Measurements from ENCODE around the gene SUPT6H. TPM values are rescaled to one million over a fixed set of nuclear protein-coding genes. Genes with fewer than 3 reads are reported as not detected.
"Not testable (repeated sequence)": the region's sequence is repeated elsewhere in the genome, so short reads cannot be mapped to it uniquely, and the experiment has no call there.

Gene SUPT6H
- total RNA-seq, 2 experiments from 2014 or later = 80.6 to 85.8 TPM

DNA sequence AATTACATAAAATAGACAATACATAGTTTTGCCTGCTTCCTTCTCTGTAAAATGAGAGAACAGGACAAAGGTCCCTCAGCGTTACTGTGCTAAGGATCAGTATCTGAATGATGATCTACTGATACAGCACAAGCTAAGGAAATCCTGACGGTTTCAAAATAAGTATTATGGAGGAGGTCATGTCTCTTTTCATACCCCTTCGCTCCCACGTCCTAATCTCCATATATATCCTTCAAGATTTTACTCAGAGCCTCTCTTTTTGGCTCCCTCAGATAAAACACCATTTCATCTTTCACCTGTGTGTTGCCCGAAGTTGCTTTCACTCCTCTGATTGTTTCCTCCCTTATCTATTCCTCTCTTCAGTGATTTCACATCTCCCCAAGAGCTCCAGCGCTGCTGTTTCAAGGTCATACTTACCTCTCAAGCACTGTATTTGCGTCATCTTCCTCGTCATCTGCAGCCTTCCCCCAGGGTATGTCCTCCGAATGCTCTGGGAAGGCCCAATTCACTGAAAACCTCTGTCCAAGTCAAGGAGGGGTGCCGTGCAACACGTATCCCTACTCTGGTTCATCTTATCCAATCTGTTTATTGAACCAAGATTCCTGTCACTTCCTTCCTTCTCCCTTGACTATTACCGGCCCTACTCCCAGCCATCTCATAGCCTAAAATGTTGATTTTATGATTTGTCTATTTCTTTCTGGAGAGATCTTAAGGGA is 15.8 kb upstream of the SUPT6H start:
- H3K4me1 Mint-ChIP-seq = peaks cover 35% of the 10 kb centered on the region
- peak overlapping the region; percentile 95 for H3K4me3 Mint-ChIP-seq
- H3K27ac Mint-ChIP-seq = peak overlapping the region; percentile 86
- ChIA-PET POLR2A (interaction anchor here (0.6 to 1.7 kb wide), 5 partner anchors 11 to 83 kb away, joined by 3 to 23 read pairs (median 6); partner anchors contain the start of genes NEK8, SDF2 and SUPT6H), CTCF (interaction anchor here (0.6 to 8.1 kb wide), 38 partner anchors 8 to 1327 kb away, joined by 3 to 125 read pairs (median 4); partner anchors contain the start of genes MYO18A, NEK8, PIGS and PROCA1)
- DNase-seq (peak; percentile 18), ATAC-seq (no peak)
- no peaks in the 10 kb centered on the region for H3K9me3 Mint-ChIP-seq (ENCODE audit: low read depth)
- H3K27me3 Mint-ChIP-seq = no peaks in the 10 kb centered on the region
- intact Hi-C loops (cut with DNase I, micrococcal nuclease) = loop anchor here (5.0 to 10.0 kb wide), 3 partner anchors 306 to 601 kb away; partner anchors contain the start of genes NLK (in 1 of the 2) and PHF12 (in 1 of the 2)
- H3K36me3 Mint-ChIP-seq (ENCODE audit: low read depth) = peaks cover 40% of the 10 kb centered on the region

DNA sequence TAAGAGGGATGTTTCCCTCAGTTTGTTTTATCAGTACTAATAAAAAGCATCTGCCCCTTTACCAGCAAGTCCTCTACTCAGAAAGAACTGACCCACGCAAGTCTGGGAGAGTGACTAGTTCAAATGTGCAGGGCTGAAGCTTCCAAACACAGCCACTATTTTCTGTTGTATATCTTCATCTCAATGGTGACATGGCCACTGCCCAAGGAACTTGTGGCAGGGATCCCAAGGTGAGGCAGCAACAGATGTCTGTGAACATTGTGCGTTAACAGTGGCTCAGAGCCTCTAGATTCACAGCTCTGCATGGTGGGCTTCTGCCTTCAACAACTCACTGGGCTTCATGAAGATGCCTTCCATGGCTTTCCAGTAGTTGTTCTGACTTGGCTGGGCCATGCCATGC is 13.3 kb upstream of the SUPT6H start:
- ChIA-PET POLR2A (interaction anchor here (0.8 kb wide), 2 partner anchors 12 to 61 kb away, joined by 3 to 5 read pairs; no protein-coding TSS in a partner anchor), CTCF (interaction anchor here (0.6 to 8.1 kb wide), 10 partner anchors 9 to 467 kb away, joined by 3 to 125 read pairs (median 4); partner anchors contain the start of genes ALDOC, SDF2 and SUPT6H)
- Mint-ChIP-seq H3K27ac (no peak overlapping the region), H3K36me3 (ENCODE audit: low read depth) (peaks cover 27% of the 10 kb centered on the region), H3K9me3 (ENCODE audit: low read depth) (no peaks in the 10 kb centered on the region), H3K27me3 (no peaks in the 10 kb centered on the region), H3K4me1 (peaks cover 24% of the 10 kb centered on the region), H3K4me3 (no peak overlapping the region)
- intact Hi-C loops (cut with DNase I, micrococcal nuclease) = loop anchor here (5.0 to 10.0 kb wide), 3 partner anchors 304 to 604 kb away; partner anchors contain the start of genes NLK (in 1 of the 2) and PHF12 (in 1 of the 2)
- DNase-seq (no peak), ATAC-seq (no peak)

DNA sequence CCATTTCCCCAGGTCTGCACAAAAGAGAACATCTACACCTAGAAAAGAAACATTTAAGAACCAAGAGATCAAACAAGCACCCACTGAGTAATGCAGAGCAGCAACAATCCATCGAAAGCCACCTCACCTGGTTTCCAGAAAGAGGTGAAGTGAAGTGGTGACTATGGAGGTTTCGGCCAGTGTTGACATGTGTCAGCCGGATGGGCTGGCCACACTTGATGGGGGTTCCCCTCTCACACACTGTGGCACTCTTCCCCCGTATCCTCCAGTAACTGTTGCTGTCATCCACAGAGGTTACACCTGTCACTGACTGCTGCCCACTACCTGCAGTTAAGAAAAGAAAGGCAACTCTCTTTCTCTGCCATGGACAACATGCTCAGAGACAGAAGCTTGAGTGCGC is 6.8 kb upstream of the SUPT6H start:
- POLR2A ChIA-PET = interaction anchor here (0.6 kb wide), 1 partner anchor 38 kb away, joined by 5 read pairs; no protein-coding TSS in a partner anchor
- peak; percentile 30 for ATAC-seq
- Mint-ChIP-seq H3K27ac (peak overlapping the region; percentile 6), H3K36me3 (ENCODE audit: low read depth) (peaks cover 25% of the 10 kb centered on the region), H3K27me3 (no peaks in the 10 kb centered on the region), H3K4me3 (no peak overlapping the region), H3K9me3 (ENCODE audit: low read depth) (no peaks in the 10 kb centered on the region), H3K4me1 (peaks cover 14% of the 10 kb centered on the region)
- no peak for DNase-seq
- intact Hi-C loops (cut with DNase I, micrococcal nuclease) = no loop called here
- CTCF ChIA-PET = no interaction called here

DNA sequence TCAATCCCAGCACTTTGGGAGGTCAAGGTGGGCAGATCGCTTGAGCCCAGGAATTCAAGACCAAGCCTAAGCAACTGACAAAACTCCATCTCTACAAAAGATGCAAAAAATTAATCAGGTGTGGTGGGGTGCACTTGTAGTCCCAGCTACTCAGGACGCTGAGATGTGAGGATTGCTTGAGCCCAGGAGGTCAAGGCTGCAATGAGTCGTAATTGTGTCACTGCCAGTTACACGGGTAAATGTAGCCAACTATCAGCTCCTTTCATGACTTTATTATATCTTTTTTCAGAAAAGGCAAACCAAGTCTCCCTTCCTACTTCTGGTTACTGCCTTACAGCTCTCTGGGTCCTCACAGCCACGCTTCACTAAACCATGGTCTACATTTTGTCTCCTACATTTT is 4.2 kb upstream of the SUPT6H start:
- no peak for DNase-seq
- no peak overlapping the region for H3K4me3 Mint-ChIP-seq
- H3K4me1 Mint-ChIP-seq = peaks cover 24% of the 10 kb centered on the region
- H3K9me3 Mint-ChIP-seq (ENCODE audit: low read depth) = no peaks in the 10 kb centered on the region
- H3K27me3 Mint-ChIP-seq = no peaks in the 10 kb centered on the region
- intact Hi-C loops (cut with DNase I, micrococcal nuclease) = no loop called here
- POLR2A ChIA-PET = interaction anchor here (0.6 kb wide), 1 partner anchor 56 kb away, joined by 9 read pairs; no protein-coding TSS in a partner anchor
- ATAC-seq = no peak
- H3K36me3 Mint-ChIP-seq (ENCODE audit: low read depth) = peaks cover 32% of the 10 kb centered on the region
- H3K27ac Mint-ChIP-seq = no peak overlapping the region
- CTCF ChIA-PET = interaction anchor here (0.7 to 1.6 kb wide), 3 partner anchors 9 to 14 kb away, joined by 3 to 7 read pairs (median 4); no protein-coding TSS in a partner anchor

DNA sequence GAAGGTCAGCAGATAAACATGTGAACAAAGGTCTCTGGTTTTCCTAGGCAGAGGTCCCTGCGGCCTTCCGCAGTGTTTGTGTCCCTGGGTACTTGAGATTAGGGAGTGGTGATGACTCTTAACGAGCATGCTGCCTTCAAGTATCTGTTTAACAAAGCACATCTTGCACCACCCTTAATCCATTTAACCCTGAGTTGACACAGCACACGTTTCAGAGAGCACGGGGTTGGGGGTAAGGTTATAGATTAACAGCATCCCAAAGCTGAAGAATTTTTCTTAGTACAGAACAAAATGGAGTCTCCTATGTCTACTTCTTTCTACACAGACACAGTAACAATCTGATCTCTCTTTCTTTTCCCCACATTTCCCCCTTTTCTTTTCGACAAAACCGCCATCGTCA is 3.7 kb upstream of the SUPT6H start:
- DNase-seq; H3K4me3 Mint-ChIP-seq; H3K27ac Mint-ChIP-seq; H3K27me3 Mint-ChIP-seq; ATAC-seq; intact Hi-C loops (cut with DNase I, micrococcal nuclease); H3K9me3 Mint-ChIP-seq (ENCODE audit: low read depth); POLR2A ChIA-PET: not testable (repeated sequence)
- peaks cover 33% of the 10 kb centered on the region for H3K36me3 Mint-ChIP-seq (ENCODE audit: low read depth)
- CTCF ChIA-PET = interaction anchor here (1.4 to 1.6 kb wide), 2 partner anchors 9 to 11 kb away, joined by 4 to 7 read pairs; no protein-coding TSS in a partner anchor
- H3K4me1 Mint-ChIP-seq = peaks cover 30% of the 10 kb centered on the region

DNA sequence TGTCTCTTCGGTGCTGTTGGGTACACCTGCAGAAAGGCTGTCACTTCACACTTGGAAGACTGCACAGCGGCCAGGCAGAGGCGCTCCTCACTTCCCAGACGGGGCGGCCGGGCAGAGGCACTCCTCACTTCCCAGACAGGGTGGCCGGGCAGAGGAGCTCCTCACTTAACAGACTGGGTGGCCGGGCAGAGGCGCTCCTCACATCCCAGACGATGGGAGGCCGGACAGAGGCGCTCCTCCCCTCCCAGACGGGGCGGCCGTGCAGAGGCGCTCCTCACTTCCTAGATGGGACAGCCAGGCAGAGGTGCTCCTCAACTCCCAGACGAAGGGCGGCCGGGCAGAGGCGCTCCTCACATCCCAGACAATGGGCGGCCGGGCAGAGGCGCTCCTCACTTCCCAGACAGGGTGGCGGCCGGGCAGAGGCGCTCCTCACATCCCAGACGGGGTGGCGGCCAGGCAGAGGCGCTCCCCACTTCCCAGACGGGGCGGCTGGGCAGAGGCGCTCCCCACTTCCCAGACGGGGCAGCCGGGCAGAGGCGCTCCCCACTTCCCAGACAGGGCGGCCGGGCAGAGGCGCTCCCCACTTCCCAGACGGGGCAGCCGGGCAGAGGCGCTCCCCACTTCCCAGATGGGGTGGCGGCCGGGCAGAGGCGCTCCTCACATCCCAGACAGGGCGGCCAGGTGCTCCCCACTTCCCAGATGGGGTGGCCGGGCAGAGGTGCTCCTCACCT is 3.1 kb upstream of the SUPT6H start:
- H3K27me3 Mint-ChIP-seq; H3K9me3 Mint-ChIP-seq (ENCODE audit: low read depth); POLR2A ChIA-PET; DNase-seq; ATAC-seq; intact Hi-C loops (cut with DNase I, micrococcal nuclease); H3K4me3 Mint-ChIP-seq; H3K27ac Mint-ChIP-seq: not testable (repeated sequence)
- H3K36me3 Mint-ChIP-seq (ENCODE audit: low read depth) = peaks cover 37% of the 10 kb centered on the region
- peaks cover 35% of the 10 kb centered on the region for H3K4me1 Mint-ChIP-seq
- CTCF ChIA-PET = interaction anchor here (1.4 kb wide), 1 partner anchor 12 kb away, joined by 7 read pairs; no protein-coding TSS in a partner anchor

DNA sequence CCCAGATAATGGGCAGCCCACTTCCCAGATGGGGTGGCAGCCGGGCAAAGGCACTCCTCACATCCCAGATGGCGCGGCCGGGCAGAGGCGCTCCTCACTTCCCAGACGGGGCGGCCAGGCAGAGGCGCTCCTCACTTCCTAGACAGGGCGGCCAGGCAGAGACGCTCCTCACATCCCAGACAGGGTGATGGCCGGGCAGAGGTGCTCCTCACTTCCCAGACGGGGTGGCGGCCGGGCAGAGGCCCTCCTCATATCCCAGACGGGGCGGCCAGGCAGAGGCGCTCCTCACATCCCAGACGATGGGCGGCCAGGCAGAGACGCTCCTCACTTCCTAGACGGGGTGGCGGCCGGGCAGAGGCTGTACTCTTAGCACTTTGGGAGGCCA is 2.5 kb upstream of the SUPT6H start:
- not testable (repeated sequence) for H3K9me3 Mint-ChIP-seq (ENCODE audit: low read depth); ATAC-seq

DNA sequence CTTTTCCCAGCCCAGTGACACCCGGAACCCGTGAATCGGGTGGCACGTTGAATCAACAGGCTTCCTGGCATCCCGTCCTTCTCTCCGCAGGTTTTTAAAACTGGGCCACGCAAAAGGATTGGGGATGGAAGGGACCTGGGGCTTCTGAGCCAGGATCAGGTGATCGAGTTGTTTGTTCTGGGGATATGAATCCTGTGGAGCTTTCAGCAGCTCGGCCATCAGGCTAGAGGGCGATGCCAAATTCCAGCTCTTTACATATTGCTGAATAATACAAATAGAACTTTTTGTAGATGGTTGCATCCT is 473 bp downstream of the SUPT6H start:
- intact Hi-C loops (cut with DNase I, micrococcal nuclease) = loop anchor here (1.0 to 5.0 kb wide), 12 partner anchors 17 to 905 kb away; partner anchors contain the start of genes PHF12 (in 2 of the 2), PROCA1 (in 2 of the 2), ABHD15 (in 1 of the 2) and ALDOC (in 1 of the 2)
- CTCF ChIA-PET = interaction anchor here (0.9 to 6.8 kb wide), 8 partner anchors 9 to 289 kb away, joined by 3 to 125 read pairs (median 4); partner anchors contain the start of genes ALDOC, BLTP2 and RPL23A
- H3K4me3 Mint-ChIP-seq = peak overlapping the region; percentile 94
- DNase-seq (no peak), ATAC-seq (no peak)
- H3K27ac Mint-ChIP-seq = peak overlapping the region; percentile 99
- peaks cover 49% of the 10 kb centered on the region for H3K4me1 Mint-ChIP-seq
- H3K27me3 Mint-ChIP-seq = no peaks in the 10 kb centered on the region
- H3K36me3 Mint-ChIP-seq (ENCODE audit: low read depth) = peaks cover 51% of the 10 kb centered on the region
- POLR2A ChIA-PET = interaction anchor here (0.6 to 3.6 kb wide), 5 partner anchors 12 to 289 kb away, joined by 3 to 23 read pairs (median 9); partner anchors contain the start of genes BLTP2 and PHF12
- H3K9me3 Mint-ChIP-seq (ENCODE audit: low read depth) = no peaks in the 10 kb centered on the region

More for the DNA sequence above, 2.5 kb upstream of the SUPT6H start:
- intact Hi-C loops (cut with DNase I, micrococcal nuclease); CTCF ChIA-PET; H3K27ac Mint-ChIP-seq; H3K27me3 Mint-ChIP-seq; POLR2A ChIA-PET; DNase-seq: not testable (repeated sequence)
- peaks cover 40% of the 10 kb centered on the region for H3K4me1 Mint-ChIP-seq
- H3K4me3 Mint-ChIP-seq = peak overlapping the region; percentile 94
- H3K36me3 Mint-ChIP-seq (ENCODE audit: low read depth) = peaks cover 39% of the 10 kb centered on the region

DNA sequence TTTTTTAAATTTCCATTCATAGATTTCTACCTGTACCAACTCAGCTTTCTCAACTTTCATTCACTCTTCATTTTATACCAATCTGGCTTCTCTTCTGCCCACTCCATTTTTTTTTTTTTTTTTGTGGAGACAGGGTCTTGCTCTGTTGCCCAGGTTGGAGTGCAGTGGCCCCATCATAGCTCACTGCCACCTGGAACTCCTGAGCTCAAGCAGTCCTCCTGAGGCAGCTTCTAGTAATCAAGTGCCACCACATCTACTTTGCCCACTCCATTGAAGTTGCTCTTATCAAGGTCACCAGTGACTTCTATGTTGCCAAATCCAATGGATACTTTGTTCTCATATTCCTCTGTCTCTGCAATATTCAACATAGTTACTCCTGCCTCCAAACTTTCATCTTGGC is 1.7 kb downstream of the SUPT6H start:
- peak overlapping the region; percentile 99 for H3K27ac Mint-ChIP-seq
- DNase-seq (no peak), ATAC-seq (no peak)
- POLR2A ChIA-PET = interaction anchor here (0.6 kb wide), 1 partner anchor 443 kb away, joined by 4 read pairs; no protein-coding TSS in a partner anchor
- H3K27me3 Mint-ChIP-seq = no peaks in the 10 kb centered on the region
- intact Hi-C loops (cut with DNase I, micrococcal nuclease) = loop anchor here (5.0 kb wide), 7 partner anchors 49 to 904 kb away; partner anchors contain the start of genes ABHD15 (in 1 of the 2), ALDOC (in 1 of the 2), DHRS13 (in 1 of the 2) and NUFIP2 (in 1 of the 2)
- peak overlapping the region; percentile 94 for H3K4me3 Mint-ChIP-seq
- H3K36me3 Mint-ChIP-seq (ENCODE audit: low read depth) = peaks cover 46% of the 10 kb centered on the region
- CTCF ChIA-PET = interaction anchor here (0.7 to 6.8 kb wide), 3 partner anchors 12 to 624 kb away, joined by 3 to 125 read pairs (median 3); partner anchors contain the start of gene BLTP2
- no peaks in the 10 kb centered on the region for H3K9me3 Mint-ChIP-seq (ENCODE audit: low read depth)
- peaks cover 54% of the 10 kb centered on the region for H3K4me1 Mint-ChIP-seq

DNA sequence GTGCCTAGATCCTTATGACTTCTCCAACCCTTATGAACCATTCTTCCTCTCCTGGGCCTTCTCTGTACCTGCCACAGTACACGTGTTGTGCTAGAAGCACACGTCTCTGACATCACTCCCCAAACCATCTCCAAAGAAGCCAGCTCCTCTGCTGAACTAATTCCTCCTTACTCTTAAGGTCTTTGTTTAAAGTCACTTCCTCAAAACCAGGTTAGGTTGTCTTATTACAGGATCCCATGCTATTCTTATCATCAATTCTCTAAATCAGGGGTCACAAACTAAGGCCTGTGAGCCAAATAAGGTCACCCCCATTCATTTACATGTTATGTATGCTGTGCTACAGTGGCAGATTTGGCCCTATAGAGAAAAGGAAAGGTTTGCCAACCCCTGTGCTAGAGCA is 4.0 kb downstream of the SUPT6H start:
- Mint-ChIP-seq H3K27me3 (no peaks in the 10 kb centered on the region), H3K36me3 (ENCODE audit: low read depth) (peaks cover 40% of the 10 kb centered on the region), H3K4me3 (no peak overlapping the region), H3K27ac (no peak overlapping the region), H3K4me1 (peaks cover 42% of the 10 kb centered on the region), H3K9me3 (ENCODE audit: low read depth) (no peaks in the 10 kb centered on the region)
- no peak for ATAC-seq
- ChIA-PET CTCF (interaction anchor here (1.2 to 6.8 kb wide), 2 partner anchors 20 to 45 kb away, joined by 3 to 125 read pairs; partner anchors contain the start of gene BLTP2), POLR2A (no interaction called here)
- intact Hi-C loops (cut with DNase I, micrococcal nuclease) = no loop called here
- DNase-seq = no peak
